Activated CD8-positive, alpha-beta memory T cell treated with anti-CD3 and anti-CD28 coated beads, Interleukin-2, amount 10 ng/mL, durations not matched to agents 7 days and 5 days (primary cell): ENCODE data around the gene OLAH. TPM values are rescaled to one million over a fixed set of nuclear protein-coding genes. Genes with fewer than 3 reads are reported as not detected.

Experiments
- ATAC-seq: fragments of 150-1000 bp; cut with Tn5 transposase; one replicate; pipeline ENCODE4 v1.10.0; 2021; ENCODE audit warnings: moderate library complexity
- CTCF ChIA-PET: fragments of 350-600 bp; sonication (Branson Sonifier 250); formaldehyde crosslinking; loops from one replicate; lab custom pipeline; 2021; ENCODE audit warnings: antibody characterized with exemption; lab: Charles Lee
- DNase-seq: peaks from one replicate; pipeline ENCODE4 v3.0.0-alpha.2; 2020
- H3K27ac Mint-ChIP-seq: one replicate; pipeline ENCODE4 v1.8.0; 2021; ENCODE audit warnings: mild to moderate bottlenecking, mixed read lengths
- H3K27me3 Mint-ChIP-seq: one replicate; pipeline ENCODE4 v1.8.0; 2021; ENCODE audit warnings: mixed read lengths
- H3K36me3 Mint-ChIP-seq: one replicate; pipeline ENCODE4 v1.8.0; 2021; ENCODE audit warnings: mild to moderate bottlenecking, mixed read lengths
- H3K4me1 Mint-ChIP-seq: one replicate; pipeline ENCODE4 v1.8.0; 2021; ENCODE audit warnings: mixed read lengths
- H3K4me3 Mint-ChIP-seq: one replicate; pipeline ENCODE4 v1.8.0; 2021; ENCODE audit warnings: mild to moderate bottlenecking, moderate library complexity, mixed read lengths
- H3K9me3 Mint-ChIP-seq: one replicate; pipeline ENCODE4 v1.8.0; 2022; ENCODE audit warnings: low read depth, mixed read lengths
- total RNA-seq, 2 experiments: library from RNA; stranded (reverse); gene quantifications; one replicate each; pipeline ENCODE4 v1.2.3, GENCODE V29; 2021

Gene OLAH
- total RNA-seq, 2 experiments from 2014 or later: 0.49 to 0.79 TPM

DNA sequence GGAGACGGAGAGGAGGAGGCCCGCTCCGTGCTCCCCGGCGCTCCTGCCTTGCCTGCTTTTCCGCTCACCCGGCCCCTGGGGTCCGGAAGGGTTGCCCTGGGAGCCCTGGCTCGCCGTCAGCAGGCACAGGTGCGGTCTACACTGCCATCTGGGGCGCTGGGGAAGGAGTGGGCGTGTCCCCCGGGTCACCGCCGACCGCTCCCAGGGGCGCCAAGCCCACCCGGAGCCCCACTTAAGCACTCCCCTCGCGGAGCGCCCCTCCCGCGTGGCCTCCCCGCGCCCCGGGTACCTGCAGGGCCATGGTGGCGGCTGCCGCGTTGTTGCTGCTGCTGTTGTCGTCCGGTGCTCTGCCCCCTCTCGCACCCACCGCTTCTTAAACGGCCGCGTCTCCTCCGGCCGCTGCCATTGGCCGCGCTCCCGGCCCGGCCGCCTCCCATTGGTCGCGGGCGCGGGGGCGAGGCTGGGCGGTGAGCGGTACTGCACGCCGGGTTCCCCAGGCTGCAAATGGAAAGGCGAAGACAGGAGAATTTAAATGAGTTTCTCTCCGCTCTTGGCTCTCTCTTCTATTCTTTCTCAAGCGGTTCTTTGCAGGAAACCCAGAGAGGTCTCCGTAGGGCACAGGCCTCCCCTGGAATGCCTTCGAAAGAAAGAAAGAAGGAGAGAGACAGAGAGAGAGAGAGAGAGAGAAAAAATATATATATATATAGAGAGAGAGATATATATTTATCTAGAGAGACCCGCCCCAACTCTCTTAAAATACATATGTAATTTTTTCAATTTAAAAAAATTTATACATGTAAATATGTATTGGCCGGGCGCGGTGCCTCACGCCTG lies 44.9 kb downstream of the OLAH start, which contains the start of gene ACBD7:
Gene ACBD7 (minus strand): TSS at position 349 of the 834 bp plus-strand sequence. CDS start 48 bp downstream, at position 301.
- CTCF ChIA-PET: no interaction called here
- peak within 1 kb of the TSS; percentile 65 for H3K4me3 Mint-ChIP-seq
- no peaks in the 10 kb centered on the region for H3K36me3 Mint-ChIP-seq
- ATAC-seq (peak; percentile 100), DNase-seq (peak; percentile 84)
- H3K9me3 Mint-ChIP-seq: no peaks in the 10 kb centered on the region
- peaks cover 11% of the 10 kb centered on the region for H3K27me3 Mint-ChIP-seq
- peak within 1 kb of the TSS; percentile 15 for H3K27ac Mint-ChIP-seq
- H3K4me1 Mint-ChIP-seq: no peaks in the 10 kb centered on the region

DNA sequence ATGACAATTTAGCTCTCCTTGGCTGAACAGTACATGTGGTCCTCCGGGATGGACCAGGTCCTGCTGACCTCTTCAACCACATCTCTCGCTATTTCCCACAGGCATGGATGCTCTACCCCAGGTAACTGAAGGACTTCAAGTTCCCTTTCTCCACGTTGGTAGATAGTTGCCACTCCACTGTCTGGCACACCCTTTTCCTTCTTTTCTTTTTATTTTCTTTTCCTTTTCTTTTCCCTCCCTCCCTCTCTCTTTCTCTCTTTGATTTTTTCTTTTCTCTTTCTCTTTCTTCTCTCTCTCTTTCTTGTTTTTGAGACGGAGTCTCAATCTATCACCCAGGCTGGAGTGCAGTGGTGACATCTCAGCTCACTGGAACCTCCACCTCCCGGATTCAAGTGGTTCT lies 47.7 kb downstream of the OLAH start:
- no peak overlapping the region for H3K27ac Mint-ChIP-seq
- peaks cover 17% of the 10 kb centered on the region for H3K27me3 Mint-ChIP-seq
- no peaks in the 10 kb centered on the region for H3K9me3 Mint-ChIP-seq
- no peaks in the 10 kb centered on the region for H3K36me3 Mint-ChIP-seq
- H3K4me1 Mint-ChIP-seq: peaks cover 3% of the 10 kb centered on the region
- DNase-seq: no peak
- CTCF ChIA-PET: no interaction called here
- no peak overlapping the region for H3K4me3 Mint-ChIP-seq
- ATAC-seq: no peak

DNA sequence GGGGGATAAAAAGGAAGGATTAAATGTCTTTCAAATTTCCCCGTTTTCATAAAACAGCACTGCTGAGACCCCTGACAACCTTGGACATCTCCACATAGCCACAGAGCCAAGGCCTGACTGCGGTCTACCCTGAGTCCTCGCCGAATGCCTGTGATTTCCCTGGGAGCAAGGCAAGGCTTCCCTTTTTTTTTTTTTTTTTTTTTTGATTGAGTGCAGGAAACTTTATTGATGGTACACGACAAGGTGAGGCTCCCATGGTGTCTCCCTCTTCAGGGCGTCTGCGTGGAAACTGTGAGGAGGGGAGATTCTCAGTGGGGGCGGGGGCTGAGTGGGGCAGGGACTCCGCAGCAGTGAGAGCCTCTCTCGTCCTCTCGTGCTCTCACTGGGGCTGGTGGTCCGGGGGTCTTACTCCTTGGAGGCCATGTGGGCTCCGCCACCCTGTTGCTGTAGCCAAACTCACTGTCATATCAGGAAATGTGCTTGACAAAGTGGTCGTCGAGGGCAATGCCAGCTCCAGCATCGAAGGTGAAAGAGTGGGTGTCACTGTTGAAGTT lies 49.2 kb downstream of the OLAH start:
- no peak overlapping the region for H3K27ac Mint-ChIP-seq
- peaks cover 4% of the 10 kb centered on the region for H3K36me3 Mint-ChIP-seq
- DNase-seq (no peak), ATAC-seq (no peak)
- peaks cover 17% of the 10 kb centered on the region for H3K27me3 Mint-ChIP-seq
- no peak overlapping the region for H3K4me3 Mint-ChIP-seq
- peaks cover 10% of the 10 kb centered on the region for H3K4me1 Mint-ChIP-seq
- no peaks in the 10 kb centered on the region for H3K9me3 Mint-ChIP-seq
- CTCF ChIA-PET: no interaction called here

DNA sequence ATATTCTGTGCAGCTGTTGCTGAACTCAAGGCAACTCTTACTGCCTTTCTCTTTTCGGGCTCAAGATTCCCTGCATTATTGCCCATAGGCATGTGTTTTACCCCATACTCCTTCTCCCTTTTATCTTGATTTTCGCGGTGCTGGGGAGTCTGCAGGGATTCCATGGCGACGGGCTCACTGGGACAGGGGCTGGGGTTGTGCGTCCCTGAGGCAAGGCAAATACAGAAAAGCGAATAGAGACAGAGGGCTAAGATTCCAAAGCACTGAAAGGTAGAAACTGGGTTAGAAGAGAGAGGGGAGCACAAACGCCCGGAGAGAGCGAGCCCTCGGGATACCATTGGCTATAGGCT lies 52.9 kb downstream of the OLAH start:
- DNase-seq (no peak), ATAC-seq (no peak)
- H3K9me3 Mint-ChIP-seq: no peaks in the 10 kb centered on the region
- peaks cover 31% of the 10 kb centered on the region for H3K4me1 Mint-ChIP-seq
- H3K4me3 Mint-ChIP-seq: peak overlapping the region; percentile 98
- H3K27ac Mint-ChIP-seq: peak overlapping the region; percentile 97
- CTCF ChIA-PET: interaction anchor here (1.4 kb wide), 1 partner anchor 9 kb away, joined by 5 read pairs; no protein-coding TSS in a partner anchor
- peaks cover 11% of the 10 kb centered on the region for H3K36me3 Mint-ChIP-seq
- peaks cover 7% of the 10 kb centered on the region for H3K27me3 Mint-ChIP-seq

DNA sequence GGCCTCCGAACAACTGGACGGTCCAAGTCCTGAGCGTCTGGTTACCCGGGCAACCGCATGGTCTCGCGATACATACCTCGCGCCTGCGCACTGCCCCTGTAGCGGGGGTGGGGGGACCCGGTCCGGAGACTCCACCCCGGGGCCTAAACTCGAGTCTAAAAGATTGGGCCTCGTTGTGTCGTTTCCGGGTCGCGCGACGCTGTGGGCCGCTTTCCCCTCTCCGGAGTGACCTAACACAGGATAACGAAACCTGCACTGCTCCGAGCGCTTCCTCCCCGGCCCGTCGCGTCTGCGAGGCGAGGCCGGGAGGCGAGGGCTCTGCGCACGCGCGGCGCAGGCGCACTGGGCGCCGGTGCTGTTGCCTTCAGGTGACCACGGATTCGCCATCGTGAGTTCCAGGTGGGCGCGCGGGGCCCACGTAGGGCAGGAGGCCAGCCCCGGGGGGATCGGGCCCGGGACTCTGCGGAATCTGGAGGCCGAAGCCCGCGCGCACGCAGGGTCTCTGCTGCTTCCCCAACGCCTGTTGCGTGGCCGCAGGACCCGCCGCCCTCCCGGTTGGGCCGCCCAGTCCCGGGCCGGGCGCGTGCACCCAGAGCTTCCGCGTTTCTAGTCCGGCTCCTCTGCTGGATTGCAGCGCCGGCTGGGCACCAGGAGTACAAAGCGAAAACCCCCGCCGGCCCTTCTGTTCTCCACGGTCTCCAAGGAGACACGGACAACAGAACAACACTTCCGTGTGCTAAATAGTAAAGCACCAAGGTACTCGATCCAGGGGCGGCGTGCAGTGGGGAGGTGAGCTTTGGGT lies 53.5 kb downstream of the OLAH start, which contains the start of gene RPP38:
Gene RPP38 (plus strand): TSS at position 345 of the 802 bp plus-strand sequence. CDS start 5,960 bp downstream, outside the sequence.
- peak within 1 kb of the TSS; percentile 97 for H3K27ac Mint-ChIP-seq
- ATAC-seq (peak; percentile 87), DNase-seq (peak; percentile 97)
- H3K36me3 Mint-ChIP-seq: peaks cover 15% of the 10 kb centered on the region
- no peaks in the 10 kb centered on the region for H3K9me3 Mint-ChIP-seq
- CTCF ChIA-PET: interaction anchor here (1.3 to 1.6 kb wide), 2 partner anchors 9 to 21 kb away, joined by 4 to 11 read pairs; no protein-coding TSS in a partner anchor
- peaks cover 7% of the 10 kb centered on the region for H3K27me3 Mint-ChIP-seq
- peaks cover 31% of the 10 kb centered on the region for H3K4me1 Mint-ChIP-seq
- H3K4me3 Mint-ChIP-seq: peak within 1 kb of the TSS; percentile 98

DNA sequence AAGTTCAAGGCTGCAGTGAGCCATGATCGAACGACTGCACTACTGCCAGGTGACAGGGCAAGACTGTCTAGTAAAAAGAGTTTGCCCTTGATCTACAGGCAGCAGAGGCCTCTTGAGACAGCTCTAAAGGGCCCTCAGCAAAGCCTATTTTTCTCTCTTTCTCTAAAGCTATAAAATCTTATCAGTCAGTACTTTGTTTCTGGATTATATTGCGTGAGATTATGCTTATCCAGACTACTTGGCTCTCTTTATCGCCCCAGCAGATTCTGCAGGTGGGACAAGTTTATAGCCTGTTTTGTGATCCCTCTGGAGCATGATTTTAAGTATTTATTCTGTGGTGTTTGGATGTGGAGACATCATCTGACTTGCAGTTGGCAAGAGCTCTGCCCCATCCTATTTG lies 56.1 kb downstream of the OLAH start:
- CTCF ChIA-PET: interaction anchor here (2.4 kb wide), 1 partner anchor 67 kb away, joined by 7 read pairs; no protein-coding TSS in a partner anchor
- Mint-ChIP-seq H3K4me3 (no peak overlapping the region), H3K4me1 (peaks cover 31% of the 10 kb centered on the region), H3K36me3 (peaks cover 34% of the 10 kb centered on the region), H3K9me3 (no peaks in the 10 kb centered on the region), H3K27ac (peak overlapping the region; percentile 29), H3K27me3 (peaks cover 7% of the 10 kb centered on the region)
- no peak for ATAC-seq
- no peak for DNase-seq

DNA sequence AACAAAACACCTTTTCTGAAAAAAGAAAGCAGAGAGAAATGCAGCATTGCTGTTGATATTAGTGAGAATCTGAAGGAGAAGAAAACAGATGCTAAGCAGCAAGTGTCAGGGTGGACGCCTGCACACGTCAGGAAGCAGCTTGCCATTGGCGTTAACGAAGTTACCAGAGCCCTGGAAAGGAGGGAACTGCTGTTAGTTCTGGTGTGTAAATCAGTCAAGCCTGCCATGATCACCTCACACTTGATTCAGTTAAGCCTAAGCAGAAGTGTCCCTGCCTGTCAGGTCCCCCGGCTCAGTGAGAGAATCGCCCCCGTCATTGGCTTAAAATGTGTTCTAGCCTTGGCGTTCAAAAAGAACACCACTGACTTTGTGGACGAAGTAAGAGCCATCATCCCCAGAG lies 59.8 kb downstream of the OLAH start:
- Mint-ChIP-seq H3K9me3 (no peaks in the 10 kb centered on the region), H3K27ac (peak overlapping the region; percentile 26), H3K36me3 (peaks cover 38% of the 10 kb centered on the region), H3K4me3 (no peak overlapping the region), H3K4me1 (peaks cover 24% of the 10 kb centered on the region), H3K27me3 (no peaks in the 10 kb centered on the region)
- CTCF ChIA-PET: interaction anchor here (1.0 to 3.0 kb wide), 2 partner anchors 10 to 20 kb away, joined by 3 to 9 read pairs; no protein-coding TSS in a partner anchor
- ATAC-seq (no peak), DNase-seq (no peak)

DNA sequence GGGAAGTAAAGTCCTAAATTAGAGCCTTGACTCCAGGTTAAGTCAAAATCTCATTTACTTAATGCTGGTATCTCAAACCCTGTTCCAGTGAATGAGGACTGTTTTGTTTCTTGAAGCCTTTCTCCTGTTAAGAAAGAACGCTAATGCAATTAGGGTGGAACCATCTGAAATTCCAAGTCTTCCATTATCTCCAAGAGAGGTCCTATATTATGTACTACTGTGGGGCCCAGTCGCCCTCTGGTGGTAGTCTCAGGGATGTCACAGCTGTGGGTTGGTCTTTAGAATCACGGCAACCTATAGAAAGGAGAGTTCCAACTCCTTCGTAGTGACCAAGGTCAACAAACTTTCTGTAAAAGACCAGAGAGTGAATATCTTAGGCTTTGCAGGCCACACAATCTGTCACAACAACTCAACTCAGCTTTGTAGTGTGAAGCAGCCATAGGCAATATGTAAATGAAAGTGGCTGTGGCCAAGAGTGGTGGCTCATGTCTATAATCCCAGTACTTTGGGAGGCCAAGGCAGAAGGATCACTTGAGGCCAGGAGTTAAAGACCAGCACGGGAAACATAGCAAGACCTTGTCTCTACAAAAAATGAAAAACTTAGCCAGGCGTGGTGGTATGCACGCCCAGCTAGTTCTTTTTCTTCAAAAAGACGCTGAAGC lies 62.7 kb downstream of the OLAH start:
- peaks cover 39% of the 10 kb centered on the region for H3K36me3 Mint-ChIP-seq
- peak; percentile 95 for ATAC-seq
- H3K4me3 Mint-ChIP-seq: no peak overlapping the region
- no peaks in the 10 kb centered on the region for H3K9me3 Mint-ChIP-seq
- H3K27ac Mint-ChIP-seq: peak overlapping the region; percentile 32
- peaks cover 6% of the 10 kb centered on the region for H3K4me1 Mint-ChIP-seq
- DNase-seq: peak; percentile 74
- no peaks in the 10 kb centered on the region for H3K27me3 Mint-ChIP-seq
- CTCF ChIA-PET: interaction anchor here (0.6 to 3.0 kb wide), 16 partner anchors 7 to 153 kb away, joined by 3 to 11 read pairs (median 4); partner anchors contain the start of genes DCLRE1C, MEIG1 and RPP38

DNA sequence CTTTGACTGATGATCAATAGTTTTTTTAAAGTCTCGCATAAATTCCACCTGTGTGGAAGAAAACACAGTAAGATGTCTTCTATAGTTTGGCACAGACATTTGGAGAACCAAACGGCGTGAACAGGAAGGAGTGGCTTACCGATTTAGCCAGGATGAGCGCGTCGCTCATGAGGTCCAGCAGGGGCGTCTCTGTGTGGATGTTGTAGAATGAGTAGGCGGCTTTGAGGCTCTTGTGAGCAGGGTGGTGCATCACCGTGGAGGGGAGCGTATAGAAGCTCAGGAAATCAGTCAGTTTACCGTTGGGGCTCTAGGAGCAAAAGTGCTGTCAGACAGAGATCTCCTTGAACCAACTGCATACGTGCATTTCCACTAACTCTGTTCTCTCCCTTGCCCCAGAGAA lies 68.9 kb downstream of the OLAH start:
- CTCF ChIA-PET: no interaction called here
- no peak for DNase-seq
- H3K27ac Mint-ChIP-seq: no peak overlapping the region

DNA sequence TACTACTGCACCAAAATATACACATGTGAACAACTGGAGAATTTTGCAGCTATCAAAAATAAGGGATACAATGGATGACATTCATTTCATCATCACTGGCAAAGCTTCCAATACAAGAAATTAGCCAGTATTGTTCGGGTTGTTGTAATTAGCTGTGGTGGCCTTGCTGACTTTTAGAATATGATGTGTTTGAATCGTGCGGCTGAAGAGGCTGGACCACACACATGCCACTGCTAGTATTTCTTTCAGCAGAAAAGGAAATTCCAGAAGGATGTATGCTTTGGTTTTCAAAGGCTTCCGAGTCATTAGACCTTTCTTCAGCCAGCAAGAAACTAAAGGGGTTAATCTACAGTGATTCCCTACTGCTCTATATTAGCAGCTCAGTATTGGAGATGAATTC lies 70.0 kb downstream of the OLAH start:
- CTCF ChIA-PET: interaction anchor here (1.5 kb wide), 1 partner anchor 9 kb away, joined by 9 read pairs; no protein-coding TSS in a partner anchor
- no peak overlapping the region for H3K4me3 Mint-ChIP-seq
- H3K27ac Mint-ChIP-seq: no peak overlapping the region
- ATAC-seq (no peak), DNase-seq (no peak)
- H3K27me3 Mint-ChIP-seq: no peaks in the 10 kb centered on the region
- no peaks in the 10 kb centered on the region for H3K9me3 Mint-ChIP-seq
- peaks cover 27% of the 10 kb centered on the region for H3K36me3 Mint-ChIP-seq
- H3K4me1 Mint-ChIP-seq: peaks cover 5% of the 10 kb centered on the region

More for the DNA sequence above, 68.9 kb downstream of the OLAH start:
- Mint-ChIP-seq H3K36me3 (peaks cover 24% of the 10 kb centered on the region), H3K4me1 (peaks cover 3% of the 10 kb centered on the region), H3K9me3 (no peaks in the 10 kb centered on the region), H3K4me3 (no peak overlapping the region), H3K27me3 (no peaks in the 10 kb centered on the region)
- no peak for ATAC-seq

DNA sequence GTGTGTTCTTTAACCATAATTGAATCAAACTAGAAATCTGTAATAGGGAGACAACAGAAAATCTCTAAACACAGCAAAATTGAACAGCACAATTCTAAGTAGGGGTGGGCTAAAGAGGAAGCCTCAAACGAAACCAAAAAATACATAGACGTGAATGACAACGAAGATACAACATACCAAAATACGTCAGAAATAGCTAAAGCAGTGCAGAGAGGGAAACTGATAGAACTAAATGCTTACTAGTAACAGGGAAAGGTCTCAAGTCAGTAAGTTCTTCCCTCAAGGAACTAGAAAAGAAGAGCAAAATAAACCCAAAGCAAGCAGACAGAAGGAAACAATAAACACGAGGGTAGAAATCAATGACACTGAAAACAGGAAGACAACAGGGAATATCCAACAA lies 72.5 kb downstream of the OLAH start:
- Mint-ChIP-seq H3K4me1 (peaks cover 12% of the 10 kb centered on the region), H3K27me3 (no peaks in the 10 kb centered on the region), H3K4me3 (no peak overlapping the region), H3K9me3 (no peaks in the 10 kb centered on the region), H3K36me3 (peaks cover 33% of the 10 kb centered on the region), H3K27ac (no peak overlapping the region)
- CTCF ChIA-PET: interaction anchor here (1.4 to 1.5 kb wide), 2 partner anchors 10 to 11 kb away, joined by 5 to 6 read pairs; no protein-coding TSS in a partner anchor
- ATAC-seq: no peak
- no peak for DNase-seq

DNA sequence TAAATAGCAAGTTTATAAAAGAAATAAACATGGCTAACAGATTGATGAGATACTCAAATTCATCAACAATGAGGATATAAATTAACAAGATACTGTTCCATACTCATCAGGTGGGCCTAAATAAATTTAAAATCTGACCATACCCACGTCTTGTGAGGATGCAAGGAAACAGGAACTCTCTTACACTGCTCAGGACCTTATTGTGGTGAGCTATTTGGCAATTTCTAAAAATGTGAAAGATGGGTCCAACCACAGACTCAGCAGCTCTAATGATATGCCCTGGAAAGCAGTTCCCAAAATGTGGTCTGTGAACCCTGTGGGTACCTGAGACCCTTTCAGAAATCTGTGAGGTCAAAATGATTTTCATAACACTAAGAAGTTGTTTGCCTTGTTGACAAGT lies 74.9 kb downstream of the OLAH start:
- peaks cover 31% of the 10 kb centered on the region for H3K36me3 Mint-ChIP-seq
- no peak overlapping the region for H3K4me3 Mint-ChIP-seq
- no peak for DNase-seq
- H3K9me3 Mint-ChIP-seq: no peaks in the 10 kb centered on the region
- CTCF ChIA-PET: interaction anchor here (1.3 to 2.0 kb wide), 2 partner anchors 21 to 50 kb away, joined by 3 to 4 read pairs; partner anchors contain the start of genes NMT2 and RPP38
- H3K27ac Mint-ChIP-seq: no peak overlapping the region
- no peak for ATAC-seq
- peaks cover 21% of the 10 kb centered on the region for H3K4me1 Mint-ChIP-seq
- H3K27me3 Mint-ChIP-seq: no peaks in the 10 kb centered on the region
